IPS-11a (cell line): ENCODE measurements around the gene ASH1L.
"Not testable (repeated sequence)": the region's sequence is repeated elsewhere in the genome, so short reads cannot be mapped to it uniquely, and the experiment has no call there.

Experiments used
- H3K4me3 ChIP-seq: one replicate; pipeline ENCODE4 v1.5.1; 2013; ENCODE audit warnings: low read depth, low read length, control low read depth

The ASH1L gene

GRCh38 chr1:155308493-155309422 is 253.8 kb downstream of the ASH1L start, which contains the start of gene FDPS:
Gene FDPS (plus strand): TSS chr1:155308866. CDS start chr1:155309790, 924 bp downstream.
- peak within 1 kb of the TSS; percentile 95 for H3K4me3 ChIP-seq

- no peak overlapping the region for H3K4me3 ChIP-seq
These were observed 255.3 kb downstream of the ASH1L start for GRCh38 chr1:155307247-155307740.

- H3K4me3 ChIP-seq = no peak overlapping the region
These were observed 256.7 kb downstream of the ASH1L start for GRCh38 chr1:155305881-155306391.

- no peak overlapping the region for H3K4me3 ChIP-seq
These were observed 258.0 kb downstream of the ASH1L start for GRCh38 chr1:155304558-155305063.

GRCh38 chr1:155301342-155301841 is 261.2 kb downstream of the ASH1L start, which contains the start of gene PKLR:
Gene PKLR (minus strand): TSS chr1:155301438. CDS start chr1:155301395, 43 bp downstream.
- H3K4me3 ChIP-seq = no peak within 1 kb of the TSS

GRCh38 chr1:155300553-155301329 is 261.9 kb downstream of the ASH1L start:
- H3K4me3 ChIP-seq = no peak overlapping the region

GRCh38 chr1:155300024-155300423 is 262.6 kb downstream of the ASH1L start:
- no peak overlapping the region for H3K4me3 ChIP-seq

- no peak overlapping the region for H3K4me3 ChIP-seq
These were observed 265.2 kb downstream of the ASH1L start for GRCh38 chr1:155297384-155297783.

GRCh38 chr1:155296661-155297060 is 265.9 kb downstream of the ASH1L start:
- no peak overlapping the region for H3K4me3 ChIP-seq

GRCh38 chr1:155295942-155296267 is 266.7 kb downstream of the ASH1L start:
- peak overlapping the region; percentile 68 for H3K4me3 ChIP-seq

- H3K4me3 ChIP-seq = peak overlapping the region; percentile 68
These were observed 267.2 kb downstream of the ASH1L start for GRCh38 chr1:155295183-155295941.

- peak overlapping the region; percentile 68 for H3K4me3 ChIP-seq
These were observed 268.0 kb downstream of the ASH1L start for GRCh38 chr1:155294520-155295182.

- H3K4me3 ChIP-seq = no peak overlapping the region
These were observed 269.4 kb downstream of the ASH1L start for GRCh38 chr1:155293086-155293749.

- H3K4me3 ChIP-seq = not testable (repeated sequence)
These were observed 271.6 kb downstream of the ASH1L start for GRCh38 chr1:155291006-155291405.

GRCh38 chr1:155287987-155288543 is 274.5 kb downstream of the ASH1L start:
- H3K4me3 ChIP-seq = no peak overlapping the region

- no peak overlapping the region for H3K4me3 ChIP-seq
These were observed 276.1 kb downstream of the ASH1L start for GRCh38 chr1:155286544-155286943.

GRCh38 chr1:155285631-155286044 is 277.0 kb downstream of the ASH1L start:
- no peak overlapping the region for H3K4me3 ChIP-seq
